VCaP (cell line): ENCODE results near the gene PARD6B.

Experiments
- H3K27ac ChIP-seq: fragments of 450-650 bp; 2 replicates; pipeline ENCODE4 v1.5.1; 2017
- CTCF ChIP-seq: fragments of 450-650 bp; conservative IDR thresholded peaks from 2 replicates; pipeline ENCODE4 v1.5.1; 2017; ENCODE audit warnings: mild to moderate bottlenecking, moderate library complexity

The PARD6B gene

DNA sequence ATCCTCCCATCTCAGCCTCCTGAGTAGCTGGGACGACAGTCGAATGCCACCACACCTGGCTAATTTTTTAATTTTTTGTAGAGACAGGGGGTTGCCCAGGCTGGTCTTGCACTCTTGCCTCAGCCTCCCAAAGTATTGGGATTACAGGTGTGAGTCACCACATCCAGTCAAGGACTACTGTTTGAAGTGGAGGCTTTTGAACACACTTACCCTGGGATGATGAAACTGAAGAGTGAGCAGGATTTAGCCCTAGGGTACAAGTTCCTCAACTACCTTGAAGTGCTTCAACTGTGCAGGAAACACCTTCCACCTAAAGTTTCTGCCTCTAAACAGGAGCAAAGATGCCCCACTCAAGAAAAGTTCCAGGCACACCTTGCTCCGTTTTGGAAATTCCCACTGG is 15.7 kb upstream of the PARD6B start:
- TF ChIP-seq CTCF, result no peak
- no peak overlapping the region for H3K27ac ChIP-seq

DNA sequence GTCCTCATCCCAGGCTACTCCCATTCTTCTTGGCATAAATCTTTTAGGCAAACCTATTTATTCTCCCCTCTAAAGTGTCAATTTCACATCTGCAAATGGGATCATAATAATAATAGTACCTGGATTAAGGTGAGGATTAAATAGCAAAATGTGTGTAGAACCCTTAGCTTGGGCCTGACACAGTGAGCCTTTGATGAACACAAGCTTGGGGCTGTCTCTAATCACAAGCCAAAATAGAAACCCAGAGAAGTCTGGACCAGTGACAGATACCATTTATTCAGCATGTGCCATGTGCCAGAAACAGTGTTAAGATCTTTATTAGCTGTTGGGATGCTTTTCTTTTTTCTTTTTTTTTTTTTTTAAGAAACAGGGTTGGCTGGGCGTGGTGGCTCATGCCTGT is 14.9 kb upstream of the PARD6B start:
- no peak for TF ChIP-seq CTCF
- no peak overlapping the region for H3K27ac ChIP-seq

DNA sequence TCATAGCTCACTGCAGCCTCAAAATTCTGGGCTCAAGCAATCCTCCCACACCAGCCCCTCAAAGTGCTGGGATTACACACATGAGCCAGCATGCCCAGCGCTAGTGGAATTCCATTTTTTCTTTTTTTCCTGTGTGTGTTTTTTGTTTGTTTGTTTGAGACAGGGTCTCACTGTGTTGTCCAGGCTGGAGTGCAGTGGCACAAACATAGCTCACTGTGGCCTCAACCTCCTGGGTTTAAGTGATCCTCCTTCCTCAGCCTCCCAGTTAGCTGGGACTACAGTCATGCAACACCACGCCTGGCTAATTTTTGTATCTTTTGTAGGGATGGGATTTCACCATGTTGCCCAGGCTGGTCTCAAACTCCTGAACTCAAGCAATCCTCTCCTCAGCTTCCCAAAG is 14.1 kb upstream of the PARD6B start:
- TF ChIP-seq CTCF, result no peak
- no peak overlapping the region for H3K27ac ChIP-seq

DNA sequence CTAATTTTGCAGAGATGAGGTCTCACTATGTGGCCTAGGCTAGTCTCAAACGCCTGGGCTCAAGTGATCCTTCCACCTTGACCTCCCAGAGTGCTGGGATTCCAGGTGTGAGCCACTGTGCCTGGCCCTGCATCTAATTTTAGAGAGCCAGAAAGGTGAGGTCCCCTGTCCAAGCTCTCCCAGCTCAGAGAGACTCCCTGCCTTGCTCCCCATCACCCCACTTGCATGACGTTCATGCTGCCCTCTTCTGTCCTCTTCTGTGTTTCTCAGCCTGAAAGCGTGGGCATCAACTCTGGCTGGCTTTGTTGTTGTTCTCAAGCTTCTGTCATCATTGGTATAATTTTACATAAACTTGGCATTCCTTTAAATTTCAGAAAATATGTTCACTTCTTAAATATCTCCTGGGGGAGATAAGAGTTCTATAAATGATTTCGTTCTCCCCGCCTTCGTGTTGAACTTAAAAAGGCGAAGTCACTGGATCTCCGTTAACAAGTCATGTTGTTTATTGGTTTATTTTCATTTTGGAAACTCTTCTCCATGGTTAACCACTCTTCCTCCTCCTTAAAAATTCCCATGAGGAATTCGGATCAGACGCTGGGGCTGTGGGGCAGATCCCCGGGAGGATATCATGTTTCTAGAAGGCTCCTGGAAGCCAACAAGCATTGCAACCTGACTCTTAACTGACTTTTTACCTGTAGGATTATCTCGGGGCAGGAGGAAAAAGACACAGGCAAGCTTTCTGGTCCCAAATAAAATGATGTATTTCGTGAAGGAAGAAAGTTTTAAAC is 13.2 kb upstream of the PARD6B start:
- no peak overlapping the region for H3K27ac ChIP-seq
- TF ChIP-seq CTCF, result no peak

GRCh38 chr20:50719328-50719727 is 12.1 kb upstream of the PARD6B start:
- TF ChIP-seq CTCF, result no peak
- no peak overlapping the region for H3K27ac ChIP-seq

DNA sequence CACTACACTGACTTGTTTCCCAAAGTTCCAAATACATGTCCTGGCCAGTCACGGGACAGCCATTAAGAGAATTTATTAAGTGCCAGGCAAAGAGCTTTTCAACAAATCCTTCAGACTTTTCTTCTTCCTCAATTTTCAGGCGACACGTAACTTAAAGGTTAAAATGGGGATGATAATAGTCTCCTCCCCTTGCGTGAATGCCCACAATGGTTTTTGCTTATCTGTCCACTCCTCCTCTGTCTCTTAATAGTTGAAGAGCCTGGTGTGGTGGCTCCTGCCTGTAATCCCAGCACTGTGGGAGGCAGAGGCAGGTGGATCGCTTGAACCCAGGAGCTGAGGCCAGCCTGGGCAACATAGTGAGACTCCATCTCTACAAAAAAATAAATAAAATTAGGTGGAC is 11.4 kb upstream of the PARD6B start:
- H3K27ac ChIP-seq, result no peak overlapping the region
- no peak for TF ChIP-seq CTCF

DNA sequence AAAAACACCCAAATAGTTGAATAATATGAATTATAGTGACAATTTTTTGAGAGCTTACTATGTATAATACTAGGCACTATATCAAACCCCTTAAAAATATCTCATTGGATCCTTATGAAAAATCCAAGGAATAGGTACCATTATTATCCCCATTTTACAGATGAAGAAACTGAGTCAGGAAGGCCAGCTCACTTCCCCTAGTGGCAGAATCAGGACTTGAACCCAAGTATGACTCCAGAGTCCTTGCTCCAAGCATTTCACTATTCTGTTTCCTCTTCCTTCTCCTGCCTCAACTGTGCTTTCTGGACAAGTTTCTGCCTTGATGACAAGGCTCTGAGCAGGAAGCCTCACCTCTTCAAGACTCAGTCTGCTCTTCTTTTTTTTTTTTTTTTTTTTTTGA is 10.8 kb upstream of the PARD6B start:
- no peak overlapping the region for H3K27ac ChIP-seq
- no peak for TF ChIP-seq CTCF
